Measurements from ENCODE around the gene RGS12. TPM values are rescaled to one million over a fixed set of nuclear protein-coding genes. Genes with fewer than 3 reads are reported as not detected.

The RGS12 gene
- total RNA-seq, 1 experiment from 2014 or later = 16.9 TPM

GRCh38 chr4:3307486-3307885 lies 14.7 kb downstream of the RGS12 start:
- Histone ChIP-seq H3K79me2 (ENCODE audit: insufficient read depth, low read length) (no peaks in the 10 kb centered on the region), H4K8ac (replicated peaks; ENCODE audit: insufficient read length, low read depth, low read length) (no peak overlapping the region), H3K23ac (ENCODE audit: insufficient read length, low read depth, low read length) (no peak overlapping the region), H3K4me1 (ENCODE audit: insufficient read depth, low read length) (no peaks in the 10 kb centered on the region), H3K4ac (ENCODE audit: low read depth, low read length) (no peak overlapping the region), H3T11ph (ENCODE audit: low read length) (no peak overlapping the region), H3K18ac (ENCODE audit: insufficient read length, low read depth, low read length) (no peak overlapping the region), H2BK120ac (ENCODE audit: low read depth, low read length, poor library complexity, severe bottlenecking) (no peak overlapping the region), H3K27me3 (ENCODE audit: insufficient read depth, low read length) (no peaks in the 10 kb centered on the region), H2BK20ac (ENCODE audit: low read depth, low read length, poor library complexity, severe bottlenecking) (no peak overlapping the region), H3K79me1 (ENCODE audit: insufficient read depth, low read depth, low read length, poor library complexity, severe bottlenecking) (no peaks in the 10 kb centered on the region), H2BK15ac (ENCODE audit: low read depth, low read length) (no peak overlapping the region), H4K91ac (ENCODE audit: insufficient read length, low read depth, low read length) (no peak overlapping the region), H3K56ac (ENCODE audit: insufficient read length, low read depth, low read length) (no peak overlapping the region), H4K5ac (ENCODE audit: insufficient read length, low read depth, low read length) (no peak overlapping the region), H4K20me1 (ENCODE audit: control insufficient read depth, insufficient read depth, insufficient read length) (no peaks in the 10 kb centered on the region), H3K4me2 (ENCODE audit: insufficient read depth, insufficient read length, low read length) (no peak overlapping the region), H2BK5ac (ENCODE audit: insufficient read length, low read length) (no peak overlapping the region), H2AFZ (ENCODE audit: low read length) (no peak overlapping the region), H3K23me2 (ENCODE audit: insufficient read length, low read depth, low read length, poor library complexity, severe bottlenecking) (no peaks in the 10 kb centered on the region), H2BK12ac (ENCODE audit: insufficient read length, low read depth, low read length) (no peak overlapping the region), H3K14ac (ENCODE audit: insufficient read depth, low read length) (no peak overlapping the region; the same call in 1 of the 2 replicates), H3K27ac (ENCODE audit: insufficient read length, low read depth, low read length) (no peak overlapping the region), H3K9me3 (ENCODE audit: control insufficient read depth, low read depth, low read length) (no peaks in the 10 kb centered on the region), H2AK5ac (ENCODE audit: insufficient read length, low read length) (no peak overlapping the region), H3K9ac (ENCODE audit: extremely low read depth, insufficient read length, low read length) (no peak overlapping the region)
- no peak overlapping the region for H3K4me3 Mint-ChIP-seq
- no peak for DNase-seq
- WGBS (ENCODE audit: extremely low coverage, insufficient read length, low lambda C conversion rate) = no CpG with 5 or more reads among the region's 12 CpGs
- H3K27me3 Mint-ChIP-seq (ENCODE audit: low read depth) = no peaks in the 10 kb centered on the region; the same call in 1 of the 2 replicates
- H3K4me1 Mint-ChIP-seq = peaks cover 35 to 60% of the 10 kb centered on the region in 2 experiments
- TF ChIP-seq CTCF (conservative IDR thresholded peaks at IDR 0.05) = no peak
- H3K36me3 Mint-ChIP-seq (ENCODE audit: insufficient read depth in 1 of 3, low read depth in 3 of 3) = no peaks in the 10 kb centered on the region
- H3K27ac Mint-ChIP-seq = no peak overlapping the region; a peak in 1 of 7 replicates
- no peaks in the 10 kb centered on the region for H3K9me3 Mint-ChIP-seq

Data from H9 (cell line).